Type B pancreatic cell (in vitro differentiated cells): ENCODE data around the gene CKB. TPM values are rescaled to one million over a fixed set of nuclear protein-coding genes. Genes with fewer than 3 reads are reported as not detected.
"Not testable (repeated sequence)": the region's sequence is repeated elsewhere in the genome, so short reads cannot be mapped to it uniquely, and the experiment has no call there.

Experiments used
- DNase-seq: peaks from one replicate; pipeline ENCODE4 v3.0.0; 2021; ENCODE audit warnings: mixed read lengths; ENCODE audit not compliant: unreplicated experiment; ENCODE audit errors: extremely low spot score
- H3K27ac Mint-ChIP-seq: 2 replicates; pipeline ENCODE4 v1.8.0; 2021; ENCODE audit warnings: mild to moderate bottlenecking, mixed read lengths
- H3K27me3 Mint-ChIP-seq: 2 replicates; pipeline ENCODE4 v1.8.0; 2021; ENCODE audit warnings: mixed read lengths
- H3K36me3 Mint-ChIP-seq: 2 replicates; pipeline ENCODE4 v1.8.0; 2021; ENCODE audit warnings: mixed read lengths
- H3K4me1 Mint-ChIP-seq: one replicate; pipeline ENCODE4 v1.8.0; 2021; ENCODE audit warnings: mixed read lengths; ENCODE audit not compliant: unreplicated experiment
- H3K4me3 Mint-ChIP-seq: 2 replicates; pipeline ENCODE4 v1.8.0; 2021; ENCODE audit warnings: mild to moderate bottlenecking, mixed read lengths
- H3K9me3 Mint-ChIP-seq: 2 replicates; pipeline ENCODE4 v1.8.0; 2021; ENCODE audit warnings: mixed read lengths
- total RNA-seq: library from RNA; stranded (reverse); gene quantifications from 2 replicates; pipeline ENCODE4 v1.2.1, GENCODE V29; 2021; ENCODE audit warnings: low replicate concordance
- TF ChIP-seq, protein P1 (sequence below): fragments of 200-600 bp; sonication (generic); conservative IDR thresholded peaks from 2 replicates; pipeline ENCODE4 v1.5.0; 2021; ENCODE audit warnings: antibody characterized with exemption, mild to moderate bottlenecking

CKB gene
- total RNA-seq, 1 donor from 2014 or later, result 323 TPM

DNA sequence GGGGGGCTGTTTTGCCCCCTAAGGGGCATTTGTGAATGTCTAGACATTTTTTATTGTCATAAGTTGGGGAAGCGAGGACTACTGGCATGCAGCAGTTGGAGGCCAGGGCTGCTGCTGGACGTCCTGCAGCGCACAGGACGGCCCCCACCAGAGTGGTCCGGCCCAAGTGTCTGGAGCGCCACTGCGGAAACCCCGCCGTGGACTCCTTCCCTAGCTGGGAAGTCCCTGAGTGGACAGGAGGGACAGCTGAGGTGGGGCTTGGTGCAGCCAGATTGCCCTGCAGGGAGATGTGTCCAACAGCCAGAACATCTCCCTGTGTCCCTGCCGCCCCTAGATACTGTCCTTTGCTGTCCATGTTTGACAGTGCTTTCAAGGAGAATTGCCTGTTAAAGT, 5.5 kb downstream of the CKB start:
- Mint-ChIP-seq H3K9me3 (no peaks in the 10 kb centered on the region), H3K27ac (peak overlapping the region; percentile 81), H3K4me1 (peaks cover 13% of the 10 kb centered on the region), H3K27me3 (peaks cover 4% of the 10 kb centered on the region), H3K4me3 (peak overlapping the region; percentile 36), H3K36me3 (peaks cover 3% of the 10 kb centered on the region)
- no peak for DNase-seq
- TF ChIP-seq, protein P1, sequence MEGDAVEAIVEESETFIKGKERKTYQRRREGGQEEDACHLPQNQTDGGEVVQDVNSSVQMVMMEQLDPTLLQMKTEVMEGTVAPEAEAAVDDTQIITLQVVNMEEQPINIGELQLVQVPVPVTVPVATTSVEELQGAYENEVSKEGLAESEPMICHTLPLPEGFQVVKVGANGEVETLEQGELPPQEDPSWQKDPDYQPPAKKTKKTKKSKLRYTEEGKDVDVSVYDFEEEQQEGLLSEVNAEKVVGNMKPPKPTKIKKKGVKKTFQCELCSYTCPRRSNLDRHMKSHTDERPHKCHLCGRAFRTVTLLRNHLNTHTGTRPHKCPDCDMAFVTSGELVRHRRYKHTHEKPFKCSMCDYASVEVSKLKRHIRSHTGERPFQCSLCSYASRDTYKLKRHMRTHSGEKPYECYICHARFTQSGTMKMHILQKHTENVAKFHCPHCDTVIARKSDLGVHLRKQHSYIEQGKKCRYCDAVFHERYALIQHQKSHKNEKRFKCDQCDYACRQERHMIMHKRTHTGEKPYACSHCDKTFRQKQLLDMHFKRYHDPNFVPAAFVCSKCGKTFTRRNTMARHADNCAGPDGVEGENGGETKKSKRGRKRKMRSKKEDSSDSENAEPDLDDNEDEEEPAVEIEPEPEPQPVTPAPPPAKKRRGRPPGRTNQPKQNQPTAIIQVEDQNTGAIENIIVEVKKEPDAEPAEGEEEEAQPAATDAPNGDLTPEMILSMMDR, result no peak

DNA sequence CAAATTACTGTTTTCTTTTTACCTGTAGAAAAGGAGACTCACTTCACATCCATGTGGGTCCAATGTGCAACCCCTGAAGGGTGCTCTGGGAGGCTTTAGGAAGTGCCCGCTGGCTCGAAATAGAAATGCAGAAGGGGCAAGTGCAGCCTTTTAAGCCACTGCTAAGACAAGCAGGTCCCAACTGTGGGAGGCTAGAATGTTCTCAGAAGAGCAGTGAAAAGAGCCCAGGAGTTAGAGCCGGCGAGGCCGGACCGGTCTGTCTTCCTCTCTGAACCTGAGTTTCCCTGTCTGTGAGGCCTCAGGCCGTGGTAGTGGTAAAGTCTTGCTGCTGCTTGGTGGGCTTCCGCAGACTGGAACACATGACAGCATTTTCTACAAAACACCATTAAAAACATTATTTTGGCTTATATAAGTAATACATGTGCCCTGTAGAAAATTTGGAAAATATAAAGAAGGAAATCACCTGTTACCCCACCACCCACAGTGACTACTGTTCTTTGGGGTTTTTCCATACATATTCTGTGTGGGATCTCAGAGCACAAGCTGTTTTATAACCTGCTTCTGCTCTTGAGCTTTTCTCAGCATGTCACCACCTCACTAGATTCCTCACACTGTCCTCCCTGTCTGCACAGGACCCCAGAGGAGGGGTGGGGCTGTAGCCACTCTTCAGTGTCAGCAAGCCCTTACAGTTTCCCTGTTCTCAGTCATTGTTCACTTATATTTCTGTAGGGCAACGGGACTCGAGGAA, 6.0 kb downstream of the CKB start:
- peaks cover 3% of the 10 kb centered on the region for H3K36me3 Mint-ChIP-seq
- DNase-seq, result no peak
- H3K4me1 Mint-ChIP-seq, result peaks cover 13% of the 10 kb centered on the region
- peak overlapping the region; percentile 36 for H3K4me3 Mint-ChIP-seq
- peaks cover 4% of the 10 kb centered on the region for H3K27me3 Mint-ChIP-seq
- TF ChIP-seq, protein P1, result no peak
- no peaks in the 10 kb centered on the region for H3K9me3 Mint-ChIP-seq
- H3K27ac Mint-ChIP-seq, result peak overlapping the region; percentile 81

DNA sequence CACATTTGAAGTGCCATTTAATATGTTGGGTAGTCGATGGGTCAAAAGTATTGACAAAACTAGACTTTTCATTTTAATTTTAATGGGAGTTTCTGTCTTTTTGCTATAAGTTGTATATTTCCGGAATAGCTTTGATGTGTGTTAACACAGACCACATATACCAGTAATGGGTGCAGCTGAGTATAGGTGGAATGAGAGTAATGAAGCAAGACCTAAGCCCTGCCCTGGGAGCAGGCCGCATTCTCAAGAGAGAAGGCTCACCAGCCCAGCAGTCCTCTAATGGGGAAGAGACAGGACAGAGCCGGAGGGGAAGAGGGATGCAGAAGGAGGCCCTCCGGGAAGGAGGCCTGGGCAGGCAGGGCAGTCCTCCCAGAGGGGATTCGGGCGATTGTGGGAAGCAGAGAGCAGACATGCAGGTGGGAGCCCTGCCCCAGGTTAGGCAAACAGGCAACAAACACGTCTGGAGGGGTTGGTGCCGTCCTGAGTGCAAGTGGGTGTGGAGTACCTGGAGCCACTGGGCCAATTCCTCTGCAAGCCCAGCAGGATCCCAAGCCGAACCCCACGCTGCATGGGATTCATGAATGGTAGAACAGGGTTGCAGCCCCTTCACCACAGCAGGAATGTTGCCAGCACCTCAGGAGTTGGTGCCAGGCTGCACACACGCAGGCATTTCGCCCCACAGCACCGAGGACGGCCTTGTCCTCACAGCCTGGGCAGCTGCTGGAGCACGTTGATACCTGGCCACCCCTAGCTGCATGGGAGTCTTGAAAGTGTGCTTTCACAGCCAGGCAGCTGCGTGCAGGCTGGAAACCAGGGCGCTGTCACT, 7.8 kb downstream of the CKB start:
- TF ChIP-seq, protein P1, result no peak
- Mint-ChIP-seq H3K4me3 (no peak overlapping the region), H3K36me3 (peaks cover 13% of the 10 kb centered on the region), H3K4me1 (peaks cover 13% of the 10 kb centered on the region), H3K27ac (peak overlapping the region; percentile 43), H3K9me3 (no peaks in the 10 kb centered on the region), H3K27me3 (peaks cover 4% of the 10 kb centered on the region)
- no peak for DNase-seq

DNA sequence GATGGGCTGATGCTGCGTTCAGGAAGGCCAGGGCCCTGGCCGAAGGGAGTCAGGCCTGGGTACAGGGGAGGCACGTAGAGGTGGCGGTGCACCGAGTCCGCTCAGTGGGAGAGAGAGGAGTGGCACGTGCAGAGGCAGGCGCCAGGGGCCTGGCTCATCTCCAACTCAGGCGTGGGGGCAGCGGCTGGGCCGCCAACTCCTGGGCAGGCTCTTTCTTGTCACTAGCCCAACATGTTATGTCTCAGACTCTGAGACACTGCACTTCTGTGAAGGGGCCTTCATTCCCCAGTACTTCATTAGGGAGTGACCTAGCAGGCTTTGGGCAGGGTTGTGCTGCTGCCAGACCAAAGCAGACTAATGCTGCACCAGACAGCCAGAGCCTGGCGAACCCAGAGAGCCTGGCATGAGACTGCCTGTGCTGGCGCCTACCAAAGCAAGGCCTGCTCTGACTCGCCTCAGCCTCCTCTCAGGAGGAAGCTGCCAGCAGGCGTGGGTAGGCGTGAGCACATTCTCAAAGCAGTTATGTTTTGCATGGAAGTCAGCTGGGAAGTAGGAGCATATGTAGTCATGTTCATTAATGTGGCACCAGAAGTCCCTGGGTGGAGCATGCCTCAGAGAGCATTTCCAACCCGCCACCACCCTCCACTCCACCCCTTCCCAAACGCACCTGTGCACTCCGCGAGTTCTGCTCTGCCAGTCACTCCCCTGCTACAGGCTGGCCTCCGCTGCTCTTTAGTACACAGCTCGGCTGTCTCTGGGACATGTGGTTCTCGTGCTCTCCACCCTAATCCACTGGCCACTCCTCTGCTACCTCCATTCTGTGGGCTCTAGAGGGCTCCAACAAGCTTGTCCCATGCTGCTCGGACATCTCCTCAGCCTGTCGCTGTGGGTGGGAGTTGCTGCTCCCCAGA, 9.7 kb downstream of the CKB start:
- TF ChIP-seq, protein P1, result no peak
- Mint-ChIP-seq H3K36me3 (peaks cover 15% of the 10 kb centered on the region), H3K4me1 (peaks cover 9% of the 10 kb centered on the region), H3K4me3 (no peak overlapping the region), H3K27me3 (no peaks in the 10 kb centered on the region), H3K9me3 (no peaks in the 10 kb centered on the region), H3K27ac (no peak overlapping the region)
- DNase-seq, result no peak

DNA sequence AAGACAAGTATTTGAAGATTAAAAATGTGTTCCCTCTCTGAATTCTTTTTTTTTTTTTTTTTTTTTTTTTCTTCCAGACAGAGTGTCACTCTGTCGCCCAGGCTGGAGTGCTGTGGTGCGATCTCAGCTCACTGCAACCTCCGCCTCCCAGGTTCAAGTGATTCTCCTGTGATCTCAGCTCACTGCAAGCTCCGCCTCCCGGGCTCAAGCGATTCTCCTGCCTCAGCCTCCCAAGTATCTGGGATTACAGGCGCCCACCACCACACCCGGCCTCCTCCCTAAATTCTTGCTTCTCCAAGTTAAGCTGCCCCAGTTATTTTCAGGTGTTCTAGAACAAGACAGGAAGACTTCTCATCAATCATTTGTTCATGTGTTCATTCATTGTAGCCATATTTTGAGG, 10.4 kb downstream of the CKB start:
- not testable (repeated sequence) for H3K4me3 Mint-ChIP-seq, H3K4me1 Mint-ChIP-seq, H3K27ac Mint-ChIP-seq, H3K9me3 Mint-ChIP-seq, DNase-seq, H3K27me3 Mint-ChIP-seq
- peaks cover 15% of the 10 kb centered on the region for H3K36me3 Mint-ChIP-seq
